Activated T-cell treated with anti-CD3 and anti-CD28 coated beads, Interleukin-2, amount 50 U/mL, for 24 hours (primary cell): ENCODE results near the gene PCAT7.
"Not testable (repeated sequence)": the region's sequence is repeated elsewhere in the genome, so short reads cannot be mapped to it uniquely, and the experiment has no call there.

Experiments
- DNase-seq: peaks from one replicate; pipeline ENCODE4 v3.0.0-alpha.2; 2020
- H3K27ac Mint-ChIP-seq: 2 replicates; pipeline ENCODE4 v1.8.0; 2020; ENCODE audit warnings: mild to moderate bottlenecking, mixed read lengths
- H3K27me3 Mint-ChIP-seq: 2 replicates; pipeline ENCODE4 v1.8.0; 2020; ENCODE audit warnings: mixed read lengths
- H3K36me3 Mint-ChIP-seq: 2 replicates; pipeline ENCODE4 v1.8.0; 2020; ENCODE audit warnings: low read depth, mixed read lengths
- H3K4me1 Mint-ChIP-seq: 2 replicates; pipeline ENCODE4 v1.8.0; 2020; ENCODE audit warnings: low read depth, mixed read lengths
- H3K4me3 Mint-ChIP-seq: 2 replicates; pipeline ENCODE4 v1.8.0; 2020; ENCODE audit warnings: mild to moderate bottlenecking, moderate library complexity, mixed read lengths
- H3K9me3 Mint-ChIP-seq: 2 replicates; pipeline ENCODE4 v1.8.0; 2020; ENCODE audit warnings: mixed read lengths

The PCAT7 gene

DNA sequence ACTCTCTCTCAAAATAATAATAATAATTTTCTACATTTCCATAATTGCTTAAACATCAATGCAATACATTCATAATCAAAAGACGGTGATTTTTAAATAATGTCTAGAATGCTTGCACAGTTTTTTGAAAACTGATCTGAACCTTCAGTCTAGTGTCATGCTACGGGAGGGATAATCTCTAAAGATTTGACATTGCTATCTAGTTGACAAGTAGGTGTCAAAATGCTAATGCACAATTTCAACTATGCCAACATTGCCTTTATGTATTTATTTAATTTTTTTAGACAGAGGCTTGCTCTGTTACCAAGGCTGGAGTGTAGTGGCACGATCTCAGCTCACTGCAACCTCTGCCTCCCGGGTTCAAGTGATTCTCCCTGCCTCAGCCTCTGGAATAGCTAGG lies 16.0 kb upstream of the PCAT7 start:
- Mint-ChIP-seq H3K9me3 (no peaks in the 10 kb centered on the region), H3K36me3 (no peaks in the 10 kb centered on the region), H3K27me3 (peaks cover 10% of the 10 kb centered on the region), H3K27ac (no peak overlapping the region), H3K4me1 (no peaks in the 10 kb centered on the region), H3K4me3 (no peak overlapping the region)
- no peak for DNase-seq

DNA sequence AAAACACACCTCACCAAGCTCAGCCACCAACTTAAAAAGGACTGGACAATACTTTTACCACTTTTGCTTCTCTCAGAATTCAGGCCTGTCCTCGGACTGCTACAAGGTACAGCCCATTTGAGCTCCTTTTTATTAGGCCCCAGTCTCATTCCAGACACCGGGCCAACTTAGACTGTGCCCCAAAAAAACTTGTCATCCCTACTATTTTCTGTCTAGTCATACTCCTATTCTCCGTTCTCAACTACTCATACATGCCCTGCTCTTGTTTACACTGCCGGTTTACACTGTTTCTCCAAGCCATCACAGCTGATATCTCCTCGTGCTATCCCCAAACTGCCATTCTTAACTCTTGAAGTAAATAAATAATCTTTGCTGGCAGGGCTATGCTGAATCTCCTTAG lies 10.5 kb upstream of the PCAT7 start:
- not testable (repeated sequence) for H3K4me1 Mint-ChIP-seq, H3K9me3 Mint-ChIP-seq, H3K4me3 Mint-ChIP-seq, H3K27ac Mint-ChIP-seq, H3K36me3 Mint-ChIP-seq, DNase-seq
- peaks cover 15% of the 10 kb centered on the region for H3K27me3 Mint-ChIP-seq

DNA sequence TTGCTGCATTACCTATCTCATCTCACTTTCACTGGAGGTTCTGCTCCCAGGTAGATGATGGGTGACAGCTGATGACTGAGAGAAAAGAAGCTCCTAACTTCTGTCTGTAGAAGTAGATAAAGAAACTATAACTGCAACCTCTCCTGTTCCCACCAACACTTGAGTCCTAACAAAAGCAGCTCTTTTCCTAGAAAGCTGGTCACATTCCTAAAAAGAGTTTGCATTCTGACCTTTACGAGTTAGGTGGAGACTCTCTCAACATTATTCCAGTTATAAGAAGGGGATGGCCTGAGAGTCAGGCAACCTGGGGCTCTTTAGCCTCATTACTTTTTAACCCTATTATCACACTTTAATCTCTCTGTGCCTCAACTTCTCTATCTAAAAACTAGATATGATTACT lies 8.9 kb upstream of the PCAT7 start:
- Mint-ChIP-seq H3K27me3 (peaks cover 20% of the 10 kb centered on the region), H3K9me3 (no peaks in the 10 kb centered on the region), H3K4me1 (no peaks in the 10 kb centered on the region), H3K4me3 (no peak overlapping the region), H3K27ac (no peak overlapping the region), H3K36me3 (no peaks in the 10 kb centered on the region)
- DNase-seq: no peak

DNA sequence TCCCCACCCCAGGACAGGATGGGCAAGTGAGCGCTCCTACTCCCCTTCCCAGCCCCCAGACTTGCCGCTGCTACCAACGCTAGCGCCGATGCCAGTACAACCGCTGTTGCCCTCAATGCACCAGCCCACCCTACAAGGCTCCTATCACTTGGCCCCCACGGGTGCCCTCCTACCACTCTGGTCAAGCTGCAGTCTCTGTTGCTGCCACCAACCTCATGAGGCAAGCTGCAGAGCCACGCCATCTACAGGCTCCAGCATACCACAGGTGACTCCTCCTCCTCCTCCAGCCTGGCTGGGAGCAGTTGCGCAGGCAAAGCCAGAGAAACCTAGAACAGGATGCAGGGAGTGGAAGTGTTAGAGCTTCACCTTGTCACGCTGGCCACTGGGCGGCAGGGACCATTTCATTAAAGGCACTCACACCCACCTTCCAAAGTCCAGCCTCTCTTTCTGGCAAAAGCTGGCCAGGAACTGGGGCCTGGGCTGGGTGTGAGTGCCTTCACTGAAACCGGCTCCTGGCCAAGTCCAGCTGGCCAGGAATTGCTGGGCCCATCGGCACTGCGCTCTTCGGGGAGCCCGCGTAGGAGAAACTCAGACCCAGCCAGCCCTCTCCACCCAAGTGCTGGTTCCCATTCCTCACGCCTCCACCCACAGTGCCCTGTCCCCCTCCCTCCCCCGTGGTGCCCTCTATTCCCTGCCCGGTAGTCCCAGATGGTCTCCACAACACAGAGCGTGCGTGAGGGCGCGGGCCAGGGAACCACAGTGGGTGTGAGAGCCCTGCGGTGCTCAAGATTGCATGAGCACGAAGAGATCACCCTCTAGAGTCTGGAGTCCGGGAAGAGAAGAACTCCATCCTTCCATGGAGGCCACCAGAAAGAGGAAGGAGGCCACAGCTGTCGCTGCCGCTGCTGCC lies 1.6 kb upstream of the PCAT7 start:
- DNase-seq: no peak
- Mint-ChIP-seq H3K36me3 (no peaks in the 10 kb centered on the region), H3K27me3 (peaks cover 19% of the 10 kb centered on the region), H3K9me3 (no peaks in the 10 kb centered on the region), H3K27ac (no peak overlapping the region), H3K4me3 (no peak overlapping the region), H3K4me1 (no peaks in the 10 kb centered on the region)

- no peaks in the 10 kb centered on the region for H3K36me3 Mint-ChIP-seq
- no peaks in the 10 kb centered on the region for H3K9me3 Mint-ChIP-seq
- no peak for DNase-seq
- no peaks in the 10 kb centered on the region for H3K4me1 Mint-ChIP-seq
- no peak overlapping the region for H3K27ac Mint-ChIP-seq
- H3K27me3 Mint-ChIP-seq: peaks cover 15% of the 10 kb centered on the region
- no peak overlapping the region for H3K4me3 Mint-ChIP-seq
Observed at GRCh38 chr9:94554078-94554438, 825 bp upstream of the PCAT7 start.

GRCh38 chr9:94557376-94557775 lies 2.5 kb downstream of the PCAT7 start:
- H3K4me1 Mint-ChIP-seq: no peaks in the 10 kb centered on the region
- no peak overlapping the region for H3K4me3 Mint-ChIP-seq
- DNase-seq: no peak
- H3K27ac Mint-ChIP-seq: no peak overlapping the region
- no peaks in the 10 kb centered on the region for H3K36me3 Mint-ChIP-seq
- H3K27me3 Mint-ChIP-seq: peaks cover 10% of the 10 kb centered on the region
- H3K9me3 Mint-ChIP-seq: no peaks in the 10 kb centered on the region

- Mint-ChIP-seq H3K4me3 (no peak overlapping the region), H3K9me3 (peaks cover 4% of the 10 kb centered on the region), H3K27me3 (peaks cover 21% of the 10 kb centered on the region), H3K27ac (no peak overlapping the region), H3K4me1 (no peaks in the 10 kb centered on the region), H3K36me3 (no peaks in the 10 kb centered on the region)
- DNase-seq: no peak
Observed at GRCh38 chr9:94560237-94560636, 5.4 kb downstream of the PCAT7 start.

- Mint-ChIP-seq H3K27ac (no peak overlapping the region), H3K27me3 (peaks cover 21% of the 10 kb centered on the region), H3K9me3 (peaks cover 4% of the 10 kb centered on the region), H3K4me1 (no peaks in the 10 kb centered on the region), H3K4me3 (no peak overlapping the region), H3K36me3 (no peaks in the 10 kb centered on the region)
- DNase-seq: no peak
Observed at GRCh38 chr9:94563548-94563947, 8.7 kb downstream of the PCAT7 start.

GRCh38 chr9:94564279-94564678 lies 9.4 kb downstream of the PCAT7 start:
- not testable (repeated sequence) for H3K36me3 Mint-ChIP-seq, H3K4me3 Mint-ChIP-seq, H3K9me3 Mint-ChIP-seq, DNase-seq, H3K4me1 Mint-ChIP-seq, H3K27ac Mint-ChIP-seq
- peaks cover 21% of the 10 kb centered on the region for H3K27me3 Mint-ChIP-seq

- DNase-seq: no peak
- Mint-ChIP-seq H3K4me1 (no peaks in the 10 kb centered on the region), H3K27me3 (peaks cover 20% of the 10 kb centered on the region), H3K4me3 (no peak overlapping the region), H3K36me3 (no peaks in the 10 kb centered on the region), H3K27ac (no peak overlapping the region), H3K9me3 (peaks cover 4% of the 10 kb centered on the region)
Observed at GRCh38 chr9:94566550-94566949, 11.7 kb downstream of the PCAT7 start.

- no peak for DNase-seq
- Mint-ChIP-seq H3K4me1 (no peaks in the 10 kb centered on the region), H3K27me3 (peaks cover 23% of the 10 kb centered on the region), H3K36me3 (no peaks in the 10 kb centered on the region), H3K4me3 (no peak overlapping the region), H3K27ac (no peak overlapping the region), H3K9me3 (peaks cover 4% of the 10 kb centered on the region)
Observed at GRCh38 chr9:94567271-94567670, 12.4 kb downstream of the PCAT7 start.

DNA sequence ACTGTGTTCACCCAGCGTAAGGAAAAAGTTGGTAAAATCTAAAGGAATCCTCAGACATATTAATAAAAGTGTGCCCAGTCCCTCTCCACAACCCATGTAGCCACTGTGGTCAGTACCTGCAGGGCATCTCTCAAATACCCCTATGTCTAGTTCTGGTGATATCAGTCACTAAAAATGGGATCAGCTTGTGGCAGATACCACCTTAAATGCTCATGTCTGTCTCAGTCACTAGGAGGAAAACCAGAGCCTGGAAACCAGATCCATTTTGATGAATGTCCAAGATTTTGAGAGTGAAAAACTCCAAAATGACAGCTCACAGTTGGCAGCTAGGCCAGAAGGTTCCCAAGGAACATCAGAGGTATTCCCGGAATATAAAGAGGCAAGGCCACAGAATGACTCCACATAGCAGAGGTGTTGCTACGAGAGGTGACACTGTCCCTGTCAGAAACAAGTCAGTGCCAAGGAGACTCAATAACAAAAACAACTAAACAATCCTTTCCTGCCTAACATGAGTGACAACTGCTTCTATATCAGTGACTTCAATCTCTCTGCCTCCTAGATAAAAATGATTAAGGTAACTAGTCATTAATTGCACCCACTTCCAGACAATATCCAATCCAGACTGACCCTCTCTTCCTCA lies 13.5 kb downstream of the PCAT7 start:
- Mint-ChIP-seq H3K4me1 (no peaks in the 10 kb centered on the region), H3K4me3 (no peak overlapping the region), H3K27ac (no peak overlapping the region), H3K36me3 (no peaks in the 10 kb centered on the region), H3K27me3 (peaks cover 16% of the 10 kb centered on the region), H3K9me3 (peaks cover 4% of the 10 kb centered on the region)
- DNase-seq: no peak

DNA sequence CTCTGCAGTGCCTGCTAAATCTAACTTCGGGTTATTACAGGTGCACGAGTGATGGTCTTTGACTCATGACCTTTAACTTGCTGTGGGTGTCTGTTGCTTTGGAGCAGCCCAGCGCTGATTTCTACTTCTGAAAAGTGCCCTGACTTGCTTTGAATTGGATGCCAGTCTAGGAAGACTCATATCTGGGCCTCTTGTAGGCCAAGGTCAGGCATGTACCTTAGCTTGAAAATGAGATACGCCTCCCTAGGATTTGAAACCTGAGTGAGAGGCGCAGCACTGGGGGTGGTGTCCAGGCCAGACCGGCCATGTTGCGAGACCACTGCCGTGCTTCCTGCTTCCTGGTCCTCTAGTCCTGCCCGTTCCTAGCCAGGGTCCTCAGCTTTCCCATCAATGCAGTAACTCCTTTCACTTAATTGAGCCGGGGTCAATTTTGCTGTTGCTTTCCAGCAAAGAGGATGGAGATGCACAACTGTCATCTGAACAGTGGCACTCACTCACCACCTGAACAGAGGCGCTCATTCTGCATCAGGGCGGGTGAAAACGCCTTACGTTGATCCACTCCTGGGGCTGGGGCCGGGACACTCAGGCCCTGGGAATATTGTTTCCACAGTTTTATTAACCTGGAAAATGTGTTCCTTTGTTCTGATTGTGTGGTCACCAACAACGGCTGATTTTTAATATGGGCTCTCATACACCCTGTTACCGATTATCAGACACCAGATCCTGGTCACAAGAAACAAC lies 14.3 kb downstream of the PCAT7 start:
- no peak for DNase-seq
- Mint-ChIP-seq H3K9me3 (peaks cover under 1% of the 10 kb centered on the region), H3K27ac (no peak overlapping the region), H3K4me1 (no peaks in the 10 kb centered on the region), H3K27me3 (peaks cover 16% of the 10 kb centered on the region), H3K4me3 (no peak overlapping the region), H3K36me3 (no peaks in the 10 kb centered on the region)

- Mint-ChIP-seq H3K4me3 (no peak overlapping the region), H3K27ac (no peak overlapping the region), H3K36me3 (no peaks in the 10 kb centered on the region), H3K27me3 (peaks cover 18% of the 10 kb centered on the region), H3K9me3 (no peaks in the 10 kb centered on the region), H3K4me1 (no peaks in the 10 kb centered on the region)
- no peak for DNase-seq
Observed at GRCh38 chr9:94576131-94576530, 21.2 kb downstream of the PCAT7 start.

- no peak for DNase-seq
- Mint-ChIP-seq H3K36me3 (no peaks in the 10 kb centered on the region), H3K27me3 (peaks cover 12% of the 10 kb centered on the region), H3K9me3 (no peaks in the 10 kb centered on the region), H3K4me3 (no peak overlapping the region), H3K27ac (no peak overlapping the region), H3K4me1 (no peaks in the 10 kb centered on the region)
Observed at GRCh38 chr9:94577036-94577435, 22.2 kb downstream of the PCAT7 start.
